HL-60/S4 treated with retinoic acid at 250 ng/mL for 4 days and 3 days (cell line): ENCODE measurements around the gene ZNF644.

Experiments used
- in situ Hi-C: fragments of 300-500 bp; cut with MboI; formaldehyde crosslinking; loops from 2 replicates; pipeline ENCODE4 v1.7.0; 2022; ENCODE audit warnings: low sequenced_read_pairs

The ZNF644 gene

GRCh38 chr1:90989302-90989701 is 32.5 kb downstream of the ZNF644 start:
- in situ Hi-C loops, result no loop called here

GRCh38 chr1:90987841-90988240 is 34.0 kb downstream of the ZNF644 start:
- in situ Hi-C loops, result no loop called here

GRCh38 chr1:90986953-90987352 is 34.9 kb downstream of the ZNF644 start:
- in situ Hi-C loops, result no loop called here

- in situ Hi-C loops, result no loop called here
Measured at GRCh38 chr1:90977522-90977921, 44.3 kb downstream of the ZNF644 start.

- in situ Hi-C loops, result loop anchor here (25.0 kb wide), 1 partner anchor 262 kb away; the partner anchor contains the start of gene BARHL2
Measured at GRCh38 chr1:90973897-90974798, 47.7 kb downstream of the ZNF644 start.

- in situ Hi-C loops, result loop anchor here (25.0 kb wide), 1 partner anchor 258 kb away; the partner anchor contains the start of gene BARHL2
Measured at GRCh38 chr1:90970208-90970607, 51.6 kb downstream of the ZNF644 start.

GRCh38 chr1:90969241-90969640 is 52.6 kb downstream of the ZNF644 start:
- in situ Hi-C loops, result loop anchor here (25.0 kb wide), 1 partner anchor 257 kb away; the partner anchor contains the start of gene BARHL2

GRCh38 chr1:90964444-90965035 is 57.3 kb downstream of the ZNF644 start:
- in situ Hi-C loops, result loop anchor here (25.0 kb wide), 1 partner anchor 252 kb away; the partner anchor contains the start of gene BARHL2

- in situ Hi-C loops, result loop anchor here (25.0 kb wide), 1 partner anchor 251 kb away; the partner anchor contains the start of gene BARHL2
Measured at GRCh38 chr1:90963651-90964050, 58.2 kb downstream of the ZNF644 start.

- in situ Hi-C loops, result loop anchor here (25.0 kb wide), 1 partner anchor 251 kb away; the partner anchor contains the start of gene BARHL2
Measured at GRCh38 chr1:90963236-90963635, 58.6 kb downstream of the ZNF644 start.

GRCh38 chr1:90959352-90960206 is 62.3 kb downstream of the ZNF644 start:
- in situ Hi-C loops, result loop anchor here (25.0 kb wide), 1 partner anchor 247 kb away; the partner anchor contains the start of gene BARHL2

GRCh38 chr1:90957497-90957896 is 64.3 kb downstream of the ZNF644 start:
- in situ Hi-C loops, result loop anchor here (25.0 kb wide), 1 partner anchor 245 kb away; the partner anchor contains the start of gene BARHL2

GRCh38 chr1:90955769-90956168 is 66.1 kb downstream of the ZNF644 start:
- in situ Hi-C loops, result loop anchor here (25.0 kb wide), 1 partner anchor 243 kb away; the partner anchor contains the start of gene BARHL2

GRCh38 chr1:90952906-90953305 is 68.9 kb downstream of the ZNF644 start:
- in situ Hi-C loops, result loop anchor here (25.0 kb wide), 1 partner anchor 241 kb away; the partner anchor contains the start of gene BARHL2

GRCh38 chr1:90951009-90951408 is 70.8 kb downstream of the ZNF644 start:
- in situ Hi-C loops, result loop anchor here (25.0 kb wide), 1 partner anchor 239 kb away; the partner anchor contains the start of gene BARHL2

- in situ Hi-C loops, result no loop called here
Measured at GRCh38 chr1:90948301-90948700, 73.5 kb downstream of the ZNF644 start.

GRCh38 chr1:90946630-90947029 is 75.2 kb downstream of the ZNF644 start:
- in situ Hi-C loops, result no loop called here

GRCh38 chr1:90945287-90945686 is 76.5 kb downstream of the ZNF644 start:
- in situ Hi-C loops, result no loop called here

- in situ Hi-C loops, result no loop called here
Measured at GRCh38 chr1:90943966-90944365, 77.9 kb downstream of the ZNF644 start.

GRCh38 chr1:90940746-90941145 is 81.1 kb downstream of the ZNF644 start:
- in situ Hi-C loops, result no loop called here
